Mammary epithelial cell (primary cell): ENCODE data around the gene MAPK10.

Experiments
- CTCF ChIP-seq, 2 donors: IDR thresholded peaks in 1 of 2; conservative IDR thresholded peaks in 1 of 2; 2 replicates each; pipeline ENCODE4 v1.5.1; 2011 to 2012; ENCODE audit warnings: inconsistent platforms in 2 of 2, low read length in 2 of 2, mild to moderate bottlenecking in 2 of 2, control low read depth in 1 of 2, low read depth in 1 of 2; ENCODE audit not compliant: insufficient read depth in 1 of 2; ENCODE audit errors: extremely low read depth in 1 of 2
- EZH2 ChIP-seq: IDR thresholded peaks from 2 replicates; pipeline ENCODE4 v1.6.1; 2012; ENCODE audit warnings: low read length, inconsistent platforms, borderline replicate concordance

- no peak for TF ChIP-seq CTCF (conservative IDR thresholded peaks at IDR 0.05 in 1 of 2, IDR thresholded peaks at IDR 0.05 in 1 of 2; ENCODE audit: extremely low read depth in 1 of 2, insufficient read depth in 1 of 2, low read depth in 1 of 2, low read length in 2 of 2)
- TF ChIP-seq EZH2 = no peak
These were observed 95.6 kb downstream of the MAPK10 start for GRCh38 chr4:86264241-86264640.
